ENCODE data around the gene CSNK2A3. TPM values are rescaled to one million over a fixed set of nuclear protein-coding genes. Genes with fewer than 3 reads are reported as not detected.
"Not testable (repeated sequence)": the region's sequence is repeated elsewhere in the genome, so short reads cannot be mapped to it uniquely, and the experiment has no call there.

The CSNK2A3 gene
- total and polyA plus RNA-seq, 2 of the 13 experiments (the other 11 are each of a cell fraction or from before 2014, with no cell fraction given): 1.7 to 3.5 TPM

GRCh38 chr11:11356842-11357241 is 3.8 kb upstream of the CSNK2A3 start (continued):
- TF ChIP-seq ZKSCAN5 (CRISPR knock-in tag; IDR thresholded peaks at IDR 0.05): no peak

GRCh38 chr11:11351851-11352250 is 1.2 kb downstream of the CSNK2A3 start:
- CTCF ChIA-PET (ENCODE audit: low intra/inter-chr PET ratio, low total read pairs); H2AFZ ChIP-seq (ENCODE audit: low read length); H3K27me3 ChIP-seq (ENCODE audit: control insufficient read depth in 1 of 2, insufficient read depth in 2 of 2, low read length in 2 of 2); in situ Hi-C loops (cut with HindIII; ENCODE audit: extremely low pct_ligation_motif_present, low pct_unique_long_range_greater_than_20kb); H3K9ac ChIP-seq (ENCODE audit: insufficient read depth, low read depth, low read length); intact Hi-C loops (cut with micrococcal nuclease; ENCODE audit: unreplicated experiment); H4K20me1 ChIP-seq (ENCODE audit: insufficient read depth, low read length); H3K79me2 ChIP-seq (ENCODE audit: insufficient read depth, low read length); POLR2A ChIA-PET; H3K27ac ChIP-seq (ENCODE audit: extremely low read length, insufficient read depth, low read length); FAIRE-seq; H3K9me3 ChIP-seq (ENCODE audit: low read length); DNase-seq (ENCODE audit: low spot score); H3K36me3 ChIP-seq (replicated peaks in 1 of 2; ENCODE audit: control insufficient read depth in 1 of 2, insufficient read depth in 2 of 2, low read length in 2 of 2); H3K4me2 ChIP-seq (ENCODE audit: low read depth, low read length); BruUV-seq (replicated peaks); H3K4me3 ChIP-seq (replicated peaks in 1 of 3; ENCODE audit: insufficient read depth in 1 of 3, low read depth in 2 of 3, low read length in 3 of 3); ATAC-seq; H3K4me1 ChIP-seq (ENCODE audit: insufficient read depth, low read length): not testable (repeated sequence)
- 42% methylated on average over 8 of the region's 10 CpGs for WGBS (ENCODE audit: low lambda C conversion rate)

- Histone ChIP-seq H3K4me2 (ENCODE audit: low read depth, low read length) (no peak overlapping the region), H3K9ac (ENCODE audit: insufficient read depth, low read depth, low read length) (no peak overlapping the region), H3K4me1 (ENCODE audit: insufficient read depth, low read length) (no peaks in the 10 kb centered on the region), H3K36me3 (replicated peaks in 1 of 2; ENCODE audit: control insufficient read depth in 1 of 2, insufficient read depth in 2 of 2, low read length in 2 of 2) (no peaks in the 10 kb centered on the region), H3K27ac (ENCODE audit: extremely low read length, insufficient read depth, low read length) (no peak overlapping the region), H3K79me2 (ENCODE audit: insufficient read depth, low read length) (no peaks in the 10 kb centered on the region), H3K9me3 (ENCODE audit: low read length) (no peaks in the 10 kb centered on the region), H3K4me3 (replicated peaks in 1 of 3; ENCODE audit: insufficient read depth in 1 of 3, low read depth in 2 of 3, low read length in 3 of 3) (no peak overlapping the region), H4K20me1 (ENCODE audit: insufficient read depth, low read length) (no peaks in the 10 kb centered on the region), H3K27me3 (ENCODE audit: control insufficient read depth in 1 of 2, insufficient read depth in 2 of 2, low read length in 2 of 2) (peaks cover 2% of the 10 kb centered on the region in 2 experiments; a peak in 3 of 5 replicates), H2AFZ (ENCODE audit: low read length) (no peak overlapping the region)
- POLR2A ChIA-PET: no interaction called here
- no peak for TF ChIP-seq KMT2B (CRISPR knock-in tag; IDR thresholded peaks at IDR 0.05)
- no peak for TF ChIP-seq EHMT2 (IDR thresholded peaks at IDR 0.05; ENCODE audit: borderline replicate concordance, low read depth, low read length)
- no peak for TF ChIP-seq ZNF710 (CRISPR knock-in tag; IDR thresholded peaks at IDR 0.05; ENCODE audit: borderline replicate concordance)
- TF ChIP-seq ETS1 (CRISPR knock-in tag; IDR thresholded peaks at IDR 0.05): no peak
- FAIRE-seq: no peak
- no peak for ATAC-seq
- intact Hi-C loops (cut with micrococcal nuclease; ENCODE audit: unreplicated experiment) (no loop called here), in situ Hi-C loops (cut with HindIII; ENCODE audit: extremely low pct_ligation_motif_present, low pct_unique_long_range_greater_than_20kb) (no loop called here)
- CTCF ChIA-PET (ENCODE audit: low intra/inter-chr PET ratio, low total read pairs): no interaction called here
- 52% methylated on average over 4 of the region's 4 CpGs for WGBS (ENCODE audit: low lambda C conversion rate)
- BruUV-seq (replicated peaks): no TSS peak
- no peak for DNase-seq (ENCODE audit: low spot score)
Measured at GRCh38 chr11:11351042-11351586, 1.9 kb downstream of the CSNK2A3 start.

Data from HepG2 (cell line).